H1 (cell line): Measurements from ENCODE around the gene ANKRD24. TPM values are rescaled to one million over a fixed set of nuclear protein-coding genes. Genes with fewer than 3 reads are reported as not detected.
A peak's percentile ranks its signal among the peaks of the same experiment; 100 is the strongest.

ENCODE experiments used
- CTCF ChIA-PET: fragments of 300-600 bp; sonication (Branson Sonifier 250); formaldehyde crosslinking; loops from one replicate; lab custom pipeline; 2021; ENCODE audit not compliant: partially characterized antibody; lab: Charles Lee
- POLR2A ChIA-PET: fragments of 300-600 bp; sonication (Branson Sonifier 250); formaldehyde crosslinking; loops from one replicate; lab custom pipeline; 2021; ENCODE audit warnings: inconsistent platforms; ENCODE audit not compliant: partially characterized antibody; lab: Charles Lee
- DNase-seq, 2 experiments: peaks; one replicate each; pipeline versions ENCODE4 v3.0.0 to v3.0.0-alpha.2; 2010 to 2022; ENCODE audit warnings: low spot score in 2 of 2, low read depth in 1 of 2, mixed read lengths in 1 of 2
- FAIRE-seq: peaks from 2 replicates; lab custom pipeline; 2011; peaks lifted over from hg19 to GRCh38; lab: Jason Lieb, UNC
- H2AFZ ChIP-seq: 2 replicates; pipeline ENCODE4 v1.8.1; 2012; ENCODE audit warnings: low read length, inconsistent platforms
- H2AK5ac ChIP-seq: 2 replicates; pipeline ENCODE4 v1.6.1; 2013; ENCODE audit warnings: low read depth, low read length
- H2BK120ac ChIP-seq: replicated peaks from 2 replicates; pipeline ENCODE3; 2013; ENCODE audit warnings: low read depth, low read length, inconsistent platforms
- H2BK12ac ChIP-seq: 2 replicates; pipeline ENCODE4 v1.6.1; 2013; ENCODE audit warnings: low read depth, low read length
- H2BK15ac ChIP-seq: 2 replicates; pipeline ENCODE4 v1.6.1; 2013; ENCODE audit warnings: low read length
- H2BK20ac ChIP-seq: 2 replicates; pipeline ENCODE4 v1.6.1; 2013; ENCODE audit warnings: low read length
- H2BK5ac ChIP-seq: 2 replicates; pipeline ENCODE4 v1.6.1; 2013; ENCODE audit warnings: low read depth, low read length
- H3K14ac ChIP-seq: 2 replicates; pipeline ENCODE4 v1.6.1; 2013; ENCODE audit warnings: inconsistent platforms; ENCODE audit not compliant: insufficient read length
- H3K18ac ChIP-seq: 2 replicates; pipeline ENCODE4 v1.6.1; 2013; ENCODE audit warnings: low read length; ENCODE audit errors: extremely low read depth
- H3K23ac ChIP-seq: 2 replicates; pipeline ENCODE4 v1.6.1; 2013; ENCODE audit warnings: inconsistent platforms; ENCODE audit not compliant: insufficient read length
- H3K23me2 ChIP-seq: 2 replicates; pipeline ENCODE4 v1.6.1; 2013; ENCODE audit warnings: low read depth, low read length
- H3K27ac ChIP-seq: 2 replicates; pipeline ENCODE4 v1.6.1; 2011; ENCODE audit warnings: low read depth, low read length, inconsistent platforms
- H3K27me3 ChIP-seq, 4 experiments: replicated peaks in 1 of 4; 1 replicate in 1 of 4; 2 replicates in 3 of 4; pipeline versions ENCODE4 v1.6.1 to v1.8.1; 2011 to 2013; ENCODE audit warnings: low read length in 3 of 4, mild to moderate bottlenecking in 3 of 4, inconsistent platforms in 2 of 4, mixed read lengths in 2 of 4, moderate library complexity in 1 of 4; ENCODE audit not compliant: control insufficient read depth in 3 of 4, insufficient read depth in 3 of 4; ENCODE audit errors: extremely low read depth in 1 of 4
- H3K36me3 ChIP-seq, 4 experiments: 2 replicates each; pipeline versions ENCODE4 v1.6.1 to v1.8.1; 2011 to 2013; ENCODE audit warnings: mild to moderate bottlenecking in 4 of 4, low read length in 3 of 4, moderate library complexity in 2 of 4, control low read depth in 1 of 4, inconsistent platforms in 1 of 4; ENCODE audit not compliant: insufficient read depth in 4 of 4, control insufficient read depth in 2 of 4
- H3K4ac ChIP-seq: replicated peaks from 2 replicates; pipeline ENCODE3; 2013; ENCODE audit warnings: low read length, low read depth, mixed read lengths, inconsistent platforms; ENCODE audit not compliant: insufficient read length
- H3K4me1 ChIP-seq, 4 experiments: replicated peaks in 1 of 4; 1 replicate in 1 of 4; 2 replicates in 3 of 4; pipeline versions ENCODE4 v1.6.1 to v1.8.1; 2011 to 2013; ENCODE audit warnings: low read length in 3 of 4, inconsistent platforms in 2 of 4, mixed read lengths in 1 of 4; ENCODE audit not compliant: insufficient read depth in 4 of 4, control insufficient read depth in 3 of 4
- H3K4me2 ChIP-seq, 2 experiments: 2 replicates each; pipeline versions ENCODE4 v1.6.1 to v1.8.1; 2011 to 2013; ENCODE audit warnings: low read depth in 2 of 2, low read length in 2 of 2, control low read depth in 1 of 2, inconsistent platforms in 1 of 2, mild to moderate bottlenecking in 1 of 2; ENCODE audit not compliant: insufficient read depth in 1 of 2
- H3K4me3 ChIP-seq, 4 experiments: fragments of 200-600, 300-600 bp in 1 of 4; sonication (generic), shearing (Covaris generic), sonication (Bioruptor Twin) in 1 of 4; 2 replicates each; pipeline versions ENCODE4 v1.5.1 to v1.8.1; 2011 to 2016; ENCODE audit warnings: low read length in 4 of 4, low read depth in 3 of 4, control low read depth in 2 of 4, inconsistent platforms in 2 of 4, mild to moderate bottlenecking in 2 of 4, mixed read lengths in 1 of 4, moderate library complexity in 1 of 4; ENCODE audit not compliant: insufficient read depth in 2 of 4; ENCODE audit errors: extremely low read depth in 1 of 4
- H3K56ac ChIP-seq: replicated peaks from 2 replicates; pipeline ENCODE3; 2013; ENCODE audit warnings: low read depth, mild to moderate bottlenecking, mixed read lengths, low read length, inconsistent platforms; ENCODE audit not compliant: insufficient read length
- H3K79me1 ChIP-seq: 2 replicates; pipeline ENCODE4 v1.6.1; 2013; ENCODE audit warnings: low read depth, low read length, control low read depth
- H3K79me2 ChIP-seq, 2 experiments: 2 replicates each; pipeline versions ENCODE4 v1.6.1 to v1.8.1; 2012 to 2013; ENCODE audit warnings: low read length in 2 of 2, mild to moderate bottlenecking in 2 of 2, inconsistent platforms in 1 of 2; ENCODE audit not compliant: insufficient read depth in 2 of 2, control insufficient read depth in 1 of 2
- H3K9ac ChIP-seq, 4 experiments: replicated peaks in 1 of 4; 1 replicate in 1 of 4; 2 replicates in 3 of 4; pipeline versions ENCODE4 v1.6.1 to v1.8.1; 2011 to 2013; ENCODE audit warnings: low read depth in 3 of 4, low read length in 3 of 4, control low read depth in 2 of 4, mild to moderate bottlenecking in 2 of 4, moderate library complexity in 2 of 4, inconsistent platforms in 1 of 4; ENCODE audit errors: extremely low read depth in 1 of 4
- H3K9me3 ChIP-seq, 2 experiments: 2 replicates each; pipeline versions ENCODE4 v1.6.1 to v1.8.1; 2012 to 2013; ENCODE audit warnings: mild to moderate bottlenecking in 2 of 2, moderate library complexity in 2 of 2, control low read depth in 1 of 2, inconsistent platforms in 1 of 2, low read depth in 1 of 2, low read length in 1 of 2, mixed read lengths in 1 of 2; ENCODE audit not compliant: insufficient read depth in 2 of 2
- H4K20me1 ChIP-seq, 2 experiments: replicated peaks in 1 of 2; 2 replicates each; pipeline versions ENCODE3 to v1.8.1; 2011 to 2013; ENCODE audit warnings: inconsistent platforms in 2 of 2, low read length in 2 of 2, mild to moderate bottlenecking in 1 of 2; ENCODE audit not compliant: insufficient read depth in 2 of 2, control insufficient read depth in 1 of 2
- H4K5ac ChIP-seq: 2 replicates; pipeline ENCODE4 v1.6.1; 2013; ENCODE audit warnings: low read length, low read depth, mixed read lengths, inconsistent platforms; ENCODE audit not compliant: insufficient read length
- H4K8ac ChIP-seq: 2 replicates; pipeline ENCODE4 v1.8.0; 2013; ENCODE audit warnings: mild to moderate bottlenecking, moderate library complexity, low read length, inconsistent platforms; ENCODE audit not compliant: insufficient read depth; ENCODE audit errors: extremely low read depth
- H4K91ac ChIP-seq: replicated peaks from 2 replicates; pipeline ENCODE3; 2013; ENCODE audit warnings: low read length, mixed read lengths, inconsistent platforms; ENCODE audit not compliant: insufficient read length
- BRCA1 ChIP-seq: IDR thresholded peaks from 2 replicates; pipeline ENCODE4 v1.6.1; 2012; ENCODE audit warnings: low read depth, low read length, improper control_type of control experiment
- CTCF ChIP-seq, 3 experiments: IDR thresholded peaks; 1 replicate in 2 of 3; 2 replicates in 1 of 3; pipeline versions ENCODE4 v1.5.1 to v1.6.1; 2011; ENCODE audit warnings: low read length in 3 of 3, mild to moderate bottlenecking in 3 of 3, inconsistent platforms in 2 of 3, low read depth in 1 of 3, moderate library complexity in 1 of 3; ENCODE audit not compliant: insufficient read depth in 1 of 3; ENCODE audit errors: control extremely low read depth in 1 of 3
- PHF8 ChIP-seq: fragments of 200-600 bp; sonication (generic); conservative IDR thresholded peaks from 2 replicates; pipeline ENCODE4 v1.7.1; 2012; ENCODE audit warnings: low read depth, mild to moderate bottlenecking, inconsistent platforms, low read length, moderate library complexity
- RAD21 ChIP-seq, 2 experiments: IDR thresholded peaks in 1 of 2; conservative IDR thresholded peaks in 1 of 2; 2 replicates each; pipeline ENCODE4 v1.6.1; 2011; ENCODE audit warnings: low read depth in 2 of 2, low read length in 2 of 2, improper control_type of control experiment in 1 of 2, inconsistent platforms in 1 of 2, mild to moderate bottlenecking in 1 of 2, moderate library complexity in 1 of 2
- SP1 ChIP-seq: IDR thresholded peaks from 2 replicates; pipeline ENCODE4 v1.6.1; 2011; ENCODE audit warnings: low read depth, low read length
- WGBS, 2 experiments: shearing (Covaris generic) in 1 of 2; methylation state at CpG; one replicate each; pipeline versions ENCODE4 v1.1.6 to v1.1.7; 2013 to 2015; ENCODE audit warnings: low lambda C conversion rate in 2 of 2, mixed read lengths in 2 of 2, inconsistent platforms in 1 of 2, low coverage in 1 of 2, missing lambda C conversion rate in 1 of 2; ENCODE audit not compliant: insufficient replicate concordance in 2 of 2, insufficient coverage in 1 of 2, insufficient read length in 1 of 2; ENCODE audit errors: extremely low coverage in 1 of 2, missing lambda C conversion rate in 1 of 2; 5-methylcytosine and 5-hydroxymethylcytosine counted together
- polyA plus RNA-seq, 7 experiments: library from polyadenylated mRNA; depleted of rRNA in 3 of 7; stranded (reverse) in 5 of 7; unstranded in 2 of 7; fragments of >200 nt in 5 of 7; fragments of 200-250 nt in 2 of 7; gene quantifications; 1 replicate in 5 of 7; 2 replicates in 1 of 7; 4 replicates in 1 of 7; pipeline versions ENCODE4 v1.2.1 to v1.2.3, GENCODE V29; 2011 to 2013; ENCODE audit warnings: missing spikeins in 2 of 7, mixed read lengths in 2 of 7
- total RNA-seq: library from RNA; stranded (reverse); fragmentation: NEBNext Ultra II Directional; extraction: Animal tissue kit (Norgen Biotek cat#: 25700); gene quantifications from 2 replicates; pipeline ENCODE4 v1.2.1, GENCODE V29; 2021

The ANKRD24 gene
- total and polyA plus RNA-seq, 2 of the 8 experiments (the other 6 are each of a cell fraction or from before 2014, with no cell fraction given) = 7.6 to 14.1 TPM

- H3K23me2 ChIP-seq = no peaks in the 10 kb centered on the region
- no peak overlapping the region for H3K56ac ChIP-seq
- ChIA-PET POLR2A (interaction anchor here (1.0 to 1.9 kb wide), 3 partner anchors 8 to 38 kb away, joined by 3 to 6 read pairs (median 3); partner anchors contain the start of gene YJU2), CTCF (interaction anchor here (0.6 to 2.9 kb wide), 9 partner anchors 8 to 68 kb away, joined by 3 to 20 read pairs (median 5); no protein-coding TSS in a partner anchor)
- no peak overlapping the region for H3K4me3 ChIP-seq
- H3K23ac ChIP-seq = no peak overlapping the region
- no peak overlapping the region for H2BK5ac ChIP-seq
- TF ChIP-seq BRCA1 (no peak), RAD21 (IDR thresholded peaks at IDR 0.05 in 1 of 2, conservative IDR thresholded peaks at IDR 0.05 in 1 of 2; ENCODE audit: low read depth in 2 of 2, low read length in 2 of 2) (peak; percentile 33 to 44), SP1 (0 out of 2 replicates have a peak, but pooled peaks have one; percentile 45), CTCF (IDR thresholded peaks at IDR 0.05; ENCODE audit: control extremely low read depth in 1 of 3, insufficient read depth in 1 of 3, low read depth in 1 of 3, low read length in 3 of 3) (peak; percentile 52 to 71 (median 54); a peak in 3 of 4 replicates), PHF8 (no peak)
- H2BK20ac ChIP-seq = no peak overlapping the region
- FAIRE-seq = no peak
- H3K14ac ChIP-seq = no peak overlapping the region
- no peaks in the 10 kb centered on the region for H3K27me3 ChIP-seq
- H3K4ac ChIP-seq = no peak overlapping the region
- H3K4me1 ChIP-seq = no peaks in the 10 kb centered on the region; a peak in 1 of 7 replicates
- H4K5ac ChIP-seq = no peak overlapping the region
- no peaks in the 10 kb centered on the region for H3K9me3 ChIP-seq
- no peaks in the 10 kb centered on the region for H4K20me1 ChIP-seq
- no peak overlapping the region for H3K9ac ChIP-seq
- no peak overlapping the region for H2BK15ac ChIP-seq
- H3K36me3 ChIP-seq = no peaks in the 10 kb centered on the region
- H4K91ac ChIP-seq = no peak overlapping the region
- H3K18ac ChIP-seq = no peak overlapping the region
- peak in 1 of 2 experiments; percentile 64 for DNase-seq
- no peak overlapping the region for H2BK12ac ChIP-seq
- 81% methylated on average over 11 of the region's 13 CpGs; no CpG with 5 or more reads in 1 of the 2 experiments for WGBS, 2 experiments
- no peak overlapping the region for H4K8ac ChIP-seq
- no peak overlapping the region for H2BK120ac ChIP-seq
- no peaks in the 10 kb centered on the region for H3K79me2 ChIP-seq
- H3K27ac ChIP-seq = no peak overlapping the region
- no peak overlapping the region for H2AK5ac ChIP-seq
- H2AFZ ChIP-seq = no peak overlapping the region
- no peaks in the 10 kb centered on the region for H3K79me1 ChIP-seq
- no peak overlapping the region for H3K4me2 ChIP-seq
These were observed 26.1 kb downstream of the ANKRD24 start for GRCh38 chr19:4208385-4209094.
